NCI-H748 treated with DMSO at 0.1 percent for 48 hours (cell line): ENCODE data around the gene YWHAG.
A peak's percentile ranks its signal among the peaks of the same experiment; 100 is the strongest.
"Not testable (repeated sequence)": the region's sequence is repeated elsewhere in the genome, so short reads cannot be mapped to it uniquely, and the experiment has no call there.

Source experiments
- DNase-seq: peaks from one replicate; lab custom pipeline; 2025; lab: John Stamatoyannopoulos, UW

Gene YWHAG

GRCh38 chr7:76318488-76319353 lies 40.1 kb downstream of the YWHAG start:
- DNase-seq, result no peak

DNA sequence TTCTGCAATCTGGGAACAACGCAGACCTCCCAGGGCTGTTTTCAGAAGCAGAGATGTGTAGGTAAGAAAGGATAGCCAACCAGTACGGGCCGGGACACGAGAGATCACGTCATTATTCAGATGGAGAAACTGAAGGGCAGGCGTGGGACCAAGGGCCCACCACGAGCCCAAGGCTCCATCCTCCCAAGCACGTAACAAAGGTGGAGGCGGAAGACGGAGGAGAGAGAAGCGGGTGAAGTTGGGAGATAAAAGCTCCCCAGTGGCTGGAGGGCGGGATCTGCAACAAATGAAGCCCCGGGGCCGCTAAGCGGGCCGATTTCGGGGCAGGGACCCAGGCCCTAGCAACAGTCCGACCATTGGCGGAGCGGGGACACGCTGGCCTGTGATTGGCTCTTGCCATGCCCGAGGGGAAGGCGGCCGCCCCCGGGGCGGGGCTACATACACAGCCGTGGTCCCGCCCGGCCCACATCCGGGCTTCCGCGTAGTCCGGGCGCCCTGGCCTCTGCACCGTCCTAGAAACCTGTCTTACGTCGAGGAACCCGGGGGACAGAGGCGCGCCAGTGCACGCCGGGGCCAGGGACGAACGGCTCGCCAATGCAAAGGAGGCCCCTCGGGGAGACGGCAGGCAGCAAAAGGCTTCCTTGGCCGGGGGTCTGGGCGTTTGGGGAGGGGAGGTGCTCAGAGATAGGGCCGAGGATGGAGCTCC lies 40.9 kb downstream of the YWHAG start:
- peak; percentile 96 for DNase-seq

DNA sequence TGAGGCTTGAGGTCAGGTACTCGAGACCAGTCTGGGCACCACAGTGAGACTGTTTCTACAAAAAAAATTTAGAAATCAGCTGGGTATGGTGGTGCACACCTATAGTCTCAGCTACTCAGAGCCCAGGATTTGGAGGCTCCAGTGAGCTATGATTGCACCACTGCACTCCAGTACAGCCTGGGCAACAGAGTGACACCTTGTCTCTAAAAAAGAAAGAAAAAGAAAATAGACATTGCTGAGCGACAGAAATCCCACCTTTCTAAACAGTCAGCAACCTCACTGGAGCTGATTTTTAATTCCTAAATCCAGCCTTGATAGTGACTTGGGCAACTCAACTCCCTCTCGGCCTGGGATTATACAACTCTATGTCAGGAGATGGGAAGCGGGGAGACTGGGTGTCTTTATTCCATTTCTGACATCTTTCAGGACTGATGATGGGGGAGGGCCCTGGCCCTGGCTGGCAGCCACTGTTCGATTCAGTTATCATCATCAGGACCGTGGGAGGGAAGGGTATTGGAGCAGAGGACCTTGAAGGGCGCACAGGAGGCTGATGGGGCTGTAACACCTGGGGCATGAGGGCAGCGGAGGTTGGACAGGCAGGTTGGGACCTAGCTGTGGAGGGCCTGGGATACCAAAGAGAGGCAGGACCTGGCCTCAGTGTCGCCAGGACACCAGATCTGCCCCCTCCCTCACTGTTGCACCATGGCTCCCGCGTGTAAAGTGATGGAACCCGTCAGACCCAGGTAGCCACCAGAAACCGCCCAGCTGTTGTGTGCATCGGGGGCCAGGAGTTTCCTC lies 41.6 kb downstream of the YWHAG start:
- DNase-seq, result no peak

DNA sequence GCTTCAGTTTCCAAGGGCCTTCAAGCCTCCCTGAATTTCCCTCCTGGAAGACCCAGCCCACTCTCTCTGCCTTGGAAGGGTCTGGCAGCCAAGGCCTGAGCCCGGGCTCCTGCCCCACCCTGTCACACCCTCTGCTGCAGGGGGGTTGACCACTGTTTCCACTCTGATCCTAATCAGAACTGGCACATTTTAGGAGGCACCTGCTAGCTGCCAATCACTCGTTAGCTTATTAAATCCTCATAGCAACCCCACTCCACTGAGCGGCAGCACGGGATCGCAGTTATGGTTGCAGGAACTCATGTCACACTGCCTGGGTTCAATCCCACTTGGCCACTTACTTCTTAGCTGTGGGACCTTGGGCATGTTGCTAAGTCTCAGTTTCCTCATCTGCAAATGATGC lies 43.4 kb downstream of the YWHAG start:
- no peak for DNase-seq

DNA sequence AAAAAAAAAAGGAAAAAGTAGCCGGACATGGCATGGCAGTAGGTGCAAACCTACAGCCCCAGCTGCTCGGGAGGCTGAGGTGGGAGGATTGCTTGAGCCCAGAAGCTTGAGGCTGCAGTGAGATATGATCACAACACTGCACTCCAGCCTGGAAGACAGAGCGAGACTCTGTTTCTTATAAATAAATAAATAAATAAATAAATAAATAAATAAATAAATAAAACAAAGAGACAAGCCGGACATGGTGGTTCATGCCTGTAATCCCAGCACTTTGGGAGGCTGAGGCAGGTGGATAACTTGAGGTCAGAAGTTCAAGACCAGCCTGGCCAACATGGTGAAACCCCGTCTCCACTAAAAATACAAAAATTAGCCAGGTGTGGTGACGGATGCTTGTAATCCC lies 44.1 kb downstream of the YWHAG start:
- not testable (repeated sequence) for DNase-seq

GRCh38 chr7:76314042-76314721 lies 44.6 kb downstream of the YWHAG start:
- DNase-seq, result peak; percentile 81

DNA sequence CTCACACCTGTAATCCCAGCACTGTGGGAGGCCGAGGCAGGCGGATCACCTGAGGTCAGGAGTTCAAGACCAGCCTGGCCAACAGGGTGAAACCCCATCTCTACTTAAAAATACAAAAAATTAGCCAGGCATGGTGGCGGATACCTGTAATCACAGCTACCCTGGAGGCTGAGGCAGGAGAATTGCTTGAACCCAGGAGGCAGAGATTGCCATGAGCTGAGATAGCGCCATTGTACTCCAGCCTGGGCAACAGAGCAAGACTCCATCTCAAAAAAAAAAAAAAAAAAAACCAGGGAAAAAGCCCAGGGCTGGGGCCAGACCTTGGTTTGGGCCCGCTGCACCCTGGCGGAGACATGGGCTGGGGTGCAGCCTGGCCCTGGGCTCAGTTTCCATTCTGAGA lies 47.0 kb downstream of the YWHAG start:
- DNase-seq, result not testable (repeated sequence)

GRCh38 chr7:76310102-76310957 lies 48.5 kb downstream of the YWHAG start:
- peak; percentile 11 for DNase-seq

DNA sequence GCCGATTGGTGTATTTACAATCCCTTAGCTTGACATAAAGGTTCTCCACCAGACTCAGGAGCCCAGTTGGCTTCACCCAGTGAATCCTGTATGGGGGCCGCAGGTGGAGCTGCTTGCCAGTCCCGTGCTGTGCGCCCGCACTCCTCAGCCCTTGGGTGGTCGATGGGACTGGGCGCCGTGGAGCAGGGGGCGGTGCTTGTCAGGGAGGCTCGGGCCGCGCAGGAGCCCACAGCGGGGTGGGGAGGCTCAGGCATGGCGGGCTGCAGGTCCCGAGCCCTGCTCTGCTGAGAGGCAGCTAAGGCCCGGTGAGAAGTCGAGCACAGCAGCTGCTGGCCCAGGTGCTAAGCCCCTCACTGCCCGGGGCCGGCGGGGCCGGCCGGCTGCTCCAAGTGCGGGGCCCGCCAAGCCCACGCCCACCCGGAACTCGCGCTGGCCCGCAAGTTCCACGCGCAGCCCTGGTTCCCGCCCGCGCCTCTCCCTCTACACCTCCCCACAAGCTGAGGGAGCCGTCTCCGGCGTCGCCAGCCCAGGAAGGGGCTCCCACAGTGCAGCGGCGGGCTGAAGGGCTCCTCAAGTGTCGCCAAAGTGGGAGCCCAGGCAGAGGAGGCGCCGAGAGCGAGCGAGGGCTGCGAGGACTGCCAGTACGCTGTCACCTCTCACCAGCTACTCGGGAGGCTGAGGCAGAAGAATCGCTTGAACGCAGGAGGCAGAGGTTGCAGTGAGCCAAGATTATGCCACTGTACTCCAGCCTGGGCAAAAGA lies 49.3 kb downstream of the YWHAG start:
- not testable (repeated sequence) for DNase-seq

GRCh38 chr7:76308874-76309273 lies 49.9 kb downstream of the YWHAG start:
- not testable (repeated sequence) for DNase-seq

DNA sequence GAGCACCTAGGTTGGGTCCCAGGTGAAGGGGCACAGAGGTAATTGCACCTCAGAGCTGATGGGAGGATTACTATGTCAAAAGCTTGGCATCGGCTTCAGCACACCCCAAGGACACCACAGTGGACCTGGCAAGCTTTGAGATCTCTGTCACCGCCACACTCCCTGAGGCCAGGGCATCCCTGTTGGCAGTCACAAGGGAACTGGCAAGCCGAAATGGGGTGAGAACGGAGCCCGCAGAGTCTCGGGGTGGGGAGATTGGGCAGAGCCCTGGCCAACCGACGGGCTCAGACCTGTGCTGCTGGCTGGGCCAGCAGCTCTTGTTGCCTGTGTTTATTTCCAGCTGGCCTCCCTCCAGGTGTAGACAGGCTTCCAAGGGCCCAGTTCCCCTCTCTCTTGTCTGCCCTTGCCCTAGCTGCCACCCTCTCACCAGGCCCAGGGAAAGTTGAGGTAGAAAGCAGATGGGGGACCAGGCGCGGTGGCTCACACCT lies 53.9 kb downstream of the YWHAG start:
- DNase-seq, result no peak

- peak; percentile 56 for DNase-seq
Observed at GRCh38 chr7:76303202-76304147, 55.3 kb downstream of the YWHAG start.

GRCh38 chr7:76302347-76303201 lies 56.2 kb downstream of the YWHAG start, which contains the start of gene HSPB1:
TSS of gene HSPB1 (plus strand) at chr7:76302673. CDS start at chr7:76302713, 40 bp downstream.
- DNase-seq, result peak; percentile 44

GRCh38 chr7:76301000-76301399 lies 57.8 kb downstream of the YWHAG start:
- no peak for DNase-seq

- no peak for DNase-seq
Observed at GRCh38 chr7:76300166-76300731, 58.5 kb downstream of the YWHAG start.

DNA sequence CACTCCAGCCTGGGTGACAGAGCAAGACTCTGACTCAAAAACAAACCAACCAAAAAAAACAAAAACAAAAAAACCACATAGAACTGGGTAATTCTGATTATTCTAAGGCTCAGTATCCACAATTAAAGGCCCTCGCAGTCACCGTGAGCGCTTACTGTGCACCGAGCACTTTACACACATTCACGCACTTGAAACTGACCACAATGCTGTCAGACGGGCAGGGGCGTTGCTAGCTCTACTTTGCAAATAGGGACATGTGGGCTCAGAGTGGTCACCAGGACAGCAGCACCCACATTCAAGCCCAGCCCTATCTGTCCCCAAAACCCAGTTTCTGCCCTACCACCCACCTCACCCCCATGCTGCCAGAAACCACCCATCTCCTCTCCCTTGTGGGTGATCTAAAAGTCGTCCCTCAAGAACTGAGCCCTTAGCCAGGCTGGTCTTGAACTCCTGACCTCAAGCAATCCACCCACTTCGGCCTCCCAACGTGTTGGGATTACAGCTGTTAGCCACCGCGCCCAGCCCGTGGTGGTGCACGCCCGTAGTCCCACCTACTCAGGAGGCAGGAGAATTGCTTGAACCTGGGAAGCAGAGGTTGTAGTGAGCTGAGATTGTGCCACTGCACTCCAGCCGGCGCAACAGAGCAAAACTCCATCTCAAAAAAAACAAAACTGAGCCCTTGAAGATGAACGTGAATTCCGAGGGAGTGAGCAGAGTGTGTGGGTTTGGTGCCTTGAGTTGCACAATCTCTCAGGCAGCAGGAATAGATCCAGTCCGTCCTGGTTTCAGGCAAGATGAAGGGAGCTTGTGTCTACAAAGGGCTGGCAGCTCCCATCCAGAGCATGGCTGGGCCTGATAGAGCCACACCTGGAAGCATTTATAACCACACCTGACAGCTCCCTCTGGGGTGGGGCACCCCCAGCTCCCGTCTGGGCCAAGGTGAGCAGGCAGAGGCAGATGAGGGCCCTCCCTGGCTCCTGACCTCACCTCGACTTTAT lies 61.7 kb downstream of the YWHAG start:
- no peak for DNase-seq
